H1 (cell line): ENCODE measurements around the gene DNAJB1. TPM values are rescaled to one million over a fixed set of nuclear protein-coding genes. Genes with fewer than 3 reads are reported as not detected.

Experiments
- CHD2 ChIP-seq: IDR thresholded peaks from 2 replicates; pipeline ENCODE4 v1.6.1; 2012; ENCODE audit warnings: low read length, improper control_type of control experiment
- YY1 ChIP-seq: IDR thresholded peaks from 2 replicates; pipeline ENCODE4 v1.6.1; 2011; ENCODE audit warnings: low read depth, mild to moderate bottlenecking, low read length
- polyA plus RNA-seq, 7 experiments: library from polyadenylated mRNA; depleted of rRNA in 3 of 7; stranded (reverse) in 5 of 7; unstranded in 2 of 7; fragments of >200 nt in 5 of 7; fragments of 200-250 nt in 2 of 7; gene quantifications; 1 replicate in 5 of 7; 2 replicates in 1 of 7; 4 replicates in 1 of 7; pipeline versions ENCODE4 v1.2.1 to v1.2.3, GENCODE V29; 2011 to 2013; ENCODE audit warnings: missing spikeins in 2 of 7, mixed read lengths in 2 of 7
- total RNA-seq: library from RNA; stranded (reverse); fragmentation: NEBNext Ultra II Directional; extraction: Animal tissue kit (Norgen Biotek cat#: 25700); gene quantifications from 2 replicates; pipeline ENCODE4 v1.2.1, GENCODE V29; 2021

DNAJB1 gene
- total and polyA plus RNA-seq, 2 of the 8 experiments (the other 6 are each of a cell fraction or from before 2014, with no cell fraction given): 62.9 to 64.3 TPM

- peak; percentile 82 for TF ChIP-seq CHD2
- TF ChIP-seq YY1: no peak
These were observed 22.0 kb downstream of the DNAJB1 start, which contains the start of gene GIPC1 (continued) for GRCh38 chr19:14496029-14496833.
